ENCODE results near the gene CCDC69.

Gene CCDC69

DNA sequence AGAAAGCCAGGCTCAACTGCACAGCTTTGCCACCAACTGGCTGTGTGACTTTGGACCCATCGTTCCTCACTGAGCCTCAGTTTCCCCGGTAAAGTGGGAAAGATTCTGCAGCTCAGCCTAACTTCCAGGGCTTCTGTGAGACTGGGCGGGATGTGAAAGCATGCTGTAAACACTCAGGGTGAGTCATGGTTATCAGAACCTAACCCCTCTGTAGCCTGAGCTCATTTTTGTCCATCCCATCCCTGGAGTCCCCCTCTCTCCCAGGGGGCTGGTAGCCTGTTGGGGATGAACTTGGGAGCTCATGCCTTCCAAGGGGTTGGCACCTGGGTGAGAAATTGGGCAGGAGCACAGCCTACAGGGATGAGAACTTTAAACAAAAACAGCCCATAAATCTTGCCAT lies 2.3 kb downstream of the CCDC69 start:
- TF ChIP-seq ZFX (IDR thresholded peaks at IDR 0.05; ENCODE audit: borderline replicate concordance) = no peak
- TF ChIP-seq, protein P1, sequence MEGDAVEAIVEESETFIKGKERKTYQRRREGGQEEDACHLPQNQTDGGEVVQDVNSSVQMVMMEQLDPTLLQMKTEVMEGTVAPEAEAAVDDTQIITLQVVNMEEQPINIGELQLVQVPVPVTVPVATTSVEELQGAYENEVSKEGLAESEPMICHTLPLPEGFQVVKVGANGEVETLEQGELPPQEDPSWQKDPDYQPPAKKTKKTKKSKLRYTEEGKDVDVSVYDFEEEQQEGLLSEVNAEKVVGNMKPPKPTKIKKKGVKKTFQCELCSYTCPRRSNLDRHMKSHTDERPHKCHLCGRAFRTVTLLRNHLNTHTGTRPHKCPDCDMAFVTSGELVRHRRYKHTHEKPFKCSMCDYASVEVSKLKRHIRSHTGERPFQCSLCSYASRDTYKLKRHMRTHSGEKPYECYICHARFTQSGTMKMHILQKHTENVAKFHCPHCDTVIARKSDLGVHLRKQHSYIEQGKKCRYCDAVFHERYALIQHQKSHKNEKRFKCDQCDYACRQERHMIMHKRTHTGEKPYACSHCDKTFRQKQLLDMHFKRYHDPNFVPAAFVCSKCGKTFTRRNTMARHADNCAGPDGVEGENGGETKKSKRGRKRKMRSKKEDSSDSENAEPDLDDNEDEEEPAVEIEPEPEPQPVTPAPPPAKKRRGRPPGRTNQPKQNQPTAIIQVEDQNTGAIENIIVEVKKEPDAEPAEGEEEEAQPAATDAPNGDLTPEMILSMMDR (IDR thresholded peaks at IDR 0.05) = no peak
- H3K27ac ChIP-seq = no peak overlapping the region

DNA sequence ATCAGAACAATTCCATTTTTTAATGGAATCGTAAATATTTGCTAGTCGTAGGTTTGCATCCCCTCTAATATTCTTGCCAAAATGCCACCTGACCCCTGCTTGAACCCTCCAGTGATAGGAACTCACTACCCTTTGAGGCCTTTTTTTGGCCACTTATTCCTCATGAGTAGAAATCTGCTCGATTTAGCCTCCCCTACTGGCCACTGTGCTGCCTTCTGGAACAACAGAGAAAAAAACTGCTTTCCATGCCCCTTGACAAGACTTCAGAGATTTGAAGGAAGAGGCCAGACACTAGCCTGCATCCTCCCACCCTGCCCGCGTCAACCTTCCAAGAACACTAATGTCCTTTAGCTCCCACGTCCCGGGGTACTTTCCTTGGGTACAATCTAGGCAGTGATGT lies 4.1 kb downstream of the CCDC69 start:
- no peak overlapping the region for H3K27ac ChIP-seq
- TF ChIP-seq, protein P1 (IDR thresholded peaks at IDR 0.05) = 0 out of 2 replicates have a peak, but pooled peaks have one; percentile 5
- no peak for TF ChIP-seq ZFX (IDR thresholded peaks at IDR 0.05; ENCODE audit: borderline replicate concordance)

DNA sequence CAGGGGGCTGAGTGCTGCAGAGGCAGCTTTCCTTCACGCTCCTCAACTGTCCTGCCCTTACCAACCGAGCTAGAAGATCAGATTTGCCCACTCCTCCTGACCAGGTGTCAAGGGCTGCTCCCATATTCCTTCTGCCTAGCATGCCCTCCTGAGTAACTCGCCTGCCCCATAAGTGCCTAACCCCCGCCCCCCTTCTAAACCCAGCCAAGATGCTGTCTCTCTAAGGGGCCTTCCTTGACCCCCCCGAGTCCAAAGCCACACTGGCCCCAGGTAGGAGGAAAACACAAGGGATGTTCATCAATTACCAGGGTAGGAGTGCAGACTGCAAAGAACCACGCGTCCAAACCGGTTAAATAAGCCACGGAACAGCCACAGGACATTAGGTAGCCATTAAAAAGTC lies 4.8 kb downstream of the CCDC69 start:
- no peak for TF ChIP-seq ZFX (IDR thresholded peaks at IDR 0.05; ENCODE audit: borderline replicate concordance)
- TF ChIP-seq, protein P1 (IDR thresholded peaks at IDR 0.05) = no peak
- no peak overlapping the region for H3K27ac ChIP-seq

DNA sequence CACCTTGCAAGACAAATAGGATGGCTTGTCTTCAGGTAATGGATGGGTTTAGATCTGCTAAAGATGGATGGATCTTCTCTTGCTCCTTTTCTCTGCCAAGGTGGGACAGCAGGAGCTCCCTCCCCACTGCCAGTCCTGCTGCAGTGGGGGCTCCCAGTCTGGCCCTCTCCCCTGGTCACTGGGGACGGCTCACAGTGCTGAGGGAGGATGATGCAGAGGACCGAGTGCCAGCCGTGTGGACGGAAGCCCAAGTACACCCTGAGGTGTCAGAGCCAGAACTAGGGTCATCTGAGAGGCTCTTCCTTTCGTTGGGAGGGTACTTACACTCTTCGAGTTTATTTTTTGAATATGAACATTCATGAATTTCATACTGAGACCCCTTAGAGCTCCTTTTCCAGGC lies 5.7 kb downstream of the CCDC69 start:
- no peak overlapping the region for H3K27ac ChIP-seq
- TF ChIP-seq ZFX (IDR thresholded peaks at IDR 0.05; ENCODE audit: borderline replicate concordance) = no peak
- TF ChIP-seq, protein P1 (IDR thresholded peaks at IDR 0.05) = no peak

DNA sequence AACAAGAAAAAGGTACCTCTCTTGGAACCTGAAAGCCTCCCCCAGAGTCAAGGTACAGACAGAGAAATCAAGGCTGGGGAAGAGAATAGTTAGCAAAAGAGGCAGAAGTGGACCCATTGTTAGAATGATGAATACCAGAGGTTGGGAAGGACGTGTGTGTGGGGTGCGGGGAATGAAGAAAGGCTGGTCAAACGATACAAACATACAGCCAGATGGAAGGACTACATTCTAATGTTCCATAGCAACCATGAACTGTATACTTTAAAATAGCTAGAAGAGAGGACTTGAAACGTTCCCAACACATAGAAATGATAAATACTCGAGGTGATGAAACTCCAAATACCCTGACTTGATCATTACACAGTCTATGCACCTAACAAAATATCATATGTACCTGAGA lies 7.1 kb downstream of the CCDC69 start:
- TF ChIP-seq, protein P1 (IDR thresholded peaks at IDR 0.05) = no peak
- no peak for TF ChIP-seq ZFX (IDR thresholded peaks at IDR 0.05; ENCODE audit: borderline replicate concordance)
- no peak overlapping the region for H3K27ac ChIP-seq

DNA sequence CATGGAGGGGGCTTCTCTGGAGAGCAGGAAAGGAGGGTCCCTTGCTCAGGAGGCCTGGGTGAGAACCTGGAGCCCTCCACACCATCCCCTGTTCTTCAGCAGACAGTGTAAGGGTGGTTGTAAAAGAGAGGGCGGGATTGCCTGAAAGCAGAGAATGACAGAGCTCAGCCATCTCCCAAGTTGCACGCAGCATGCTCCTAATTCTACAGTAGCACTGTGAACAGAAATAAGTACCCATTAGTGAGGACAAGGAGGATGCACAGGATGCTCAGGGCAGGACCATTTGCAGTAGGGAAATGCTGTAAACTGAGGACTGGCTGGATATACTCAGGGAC lies 8.4 kb downstream of the CCDC69 start:
- no peak for TF ChIP-seq ZFX (IDR thresholded peaks at IDR 0.05; ENCODE audit: borderline replicate concordance)
- TF ChIP-seq, protein P1 (IDR thresholded peaks at IDR 0.05) = no peak
- no peak overlapping the region for H3K27ac ChIP-seq

DNA sequence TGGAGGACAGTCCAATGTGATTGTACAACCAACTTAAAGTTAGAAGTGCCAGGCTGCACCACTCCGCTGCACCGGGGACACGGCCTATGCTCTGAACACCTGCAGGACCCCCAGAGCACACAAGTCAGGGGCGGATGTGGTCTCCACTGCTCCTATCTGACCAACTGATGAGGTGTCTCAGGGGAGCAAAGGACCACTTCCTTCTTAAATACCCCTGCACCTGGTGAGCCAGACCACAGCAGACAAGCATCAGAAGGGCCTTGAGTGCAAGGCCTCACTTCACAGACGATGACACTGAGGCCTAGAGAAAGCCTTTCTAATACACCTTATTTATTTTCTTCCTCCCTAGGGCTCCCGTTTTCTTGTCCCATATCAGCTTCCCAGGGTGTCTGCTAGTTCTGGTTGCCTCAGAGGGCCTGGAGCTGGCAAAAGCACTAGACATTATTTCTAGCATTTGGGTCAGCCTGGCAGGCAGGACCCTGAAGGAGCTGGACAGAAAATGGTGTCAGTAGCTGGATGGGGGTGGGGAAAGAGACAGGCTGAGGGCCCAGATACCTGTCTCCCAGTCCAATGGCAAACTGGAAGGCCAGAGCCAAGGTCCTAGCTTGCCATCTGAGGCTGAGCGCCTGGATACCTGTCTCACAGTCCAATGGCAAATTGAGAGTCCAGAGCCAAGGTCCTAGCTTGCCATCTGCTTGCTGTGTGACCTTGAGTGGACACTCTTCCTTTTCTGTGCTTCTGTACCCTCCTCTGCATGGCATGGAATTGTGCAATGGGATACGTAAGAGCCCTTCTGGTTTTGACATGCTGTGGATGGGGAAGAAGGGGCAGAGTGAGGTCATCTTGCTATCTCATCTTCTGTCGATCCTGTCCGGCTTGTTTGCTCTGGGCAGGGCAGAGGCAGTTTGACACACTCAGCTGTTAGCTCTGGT lies 9.0 kb downstream of the CCDC69 start:
- TF ChIP-seq ZFX (IDR thresholded peaks at IDR 0.05; ENCODE audit: borderline replicate concordance) = no peak
- TF ChIP-seq, protein P1 (IDR thresholded peaks at IDR 0.05) = no peak
- no peak overlapping the region for H3K27ac ChIP-seq

Measured in 22Rv1 (cell line).